Astrocyte (in vitro differentiated cells and primary cell): ENCODE data around the gene CDC6. TPM values are rescaled to one million over a fixed set of nuclear protein-coding genes. Genes with fewer than 3 reads are reported as not detected.

Experiments
- DNase-seq: peaks from one replicate; pipeline ENCODE4 v3.0.0-alpha.2; 2010; ENCODE audit warnings: low read depth
- FAIRE-seq: peaks from 2 replicates; lab custom pipeline; 2011; peaks lifted over from hg19 to GRCh38; lab: Jason Lieb, UNC
- H2AFZ ChIP-seq: 2 replicates; pipeline ENCODE4 v1.6.0; 2012; ENCODE audit warnings: low read depth, low read length, inconsistent platforms
- H3K27ac ChIP-seq: 2 replicates; pipeline ENCODE4 v1.5.1; 2011; ENCODE audit warnings: low read depth, low read length, inconsistent platforms
- H3K27me3 ChIP-seq: 2 replicates; pipeline ENCODE4 v1.6.0; 2011; ENCODE audit warnings: low read length, inconsistent platforms; ENCODE audit not compliant: insufficient read depth
- H3K36me3 ChIP-seq: 2 replicates; pipeline ENCODE4 v1.5.1; 2011; ENCODE audit warnings: low read length, inconsistent platforms; ENCODE audit not compliant: insufficient read depth
- H3K4me1 ChIP-seq: 2 replicates; pipeline ENCODE4 v1.5.1; 2011; ENCODE audit warnings: low read length, inconsistent platforms; ENCODE audit not compliant: insufficient read depth
- H3K4me2 ChIP-seq: 2 replicates; pipeline ENCODE4 v1.6.0; 2012; ENCODE audit warnings: low read length, inconsistent platforms
- H3K4me3 ChIP-seq: 2 replicates; pipeline ENCODE4 v1.5.1; 2011; ENCODE audit warnings: low read depth, mild to moderate bottlenecking, low read length, inconsistent platforms; ENCODE audit not compliant: insufficient read depth
- H3K79me2 ChIP-seq: 2 replicates; pipeline ENCODE4 v1.6.0; 2012; ENCODE audit warnings: mild to moderate bottlenecking, low read length, inconsistent platforms; ENCODE audit not compliant: insufficient read depth
- H3K9ac ChIP-seq: 2 replicates; pipeline ENCODE4 v1.6.0; 2012; ENCODE audit warnings: mild to moderate bottlenecking, low read length, inconsistent platforms
- H3K9me3 ChIP-seq: 2 replicates; pipeline ENCODE4 v1.5.1; 2012; ENCODE audit warnings: low read depth, mild to moderate bottlenecking, low read length, inconsistent platforms; ENCODE audit not compliant: insufficient read depth
- H4K20me1 ChIP-seq: 2 replicates; pipeline ENCODE4 v1.6.0; 2012; ENCODE audit warnings: low read length, inconsistent platforms; ENCODE audit not compliant: insufficient read depth
- H3K27ac Mint-ChIP-seq: one replicate; pipeline ENCODE4 v1.8.0; 2021; ENCODE audit warnings: mild to moderate bottlenecking, mixed read lengths; ENCODE audit not compliant: unreplicated experiment
- H3K27me3 Mint-ChIP-seq: one replicate; pipeline ENCODE4 v1.8.0; 2021; ENCODE audit warnings: low read depth, mixed read lengths; ENCODE audit not compliant: unreplicated experiment
- H3K36me3 Mint-ChIP-seq: one replicate; pipeline ENCODE4 v1.8.0; 2021; ENCODE audit warnings: low read depth, mixed read lengths; ENCODE audit not compliant: unreplicated experiment
- H3K4me1 Mint-ChIP-seq: one replicate; pipeline ENCODE4 v1.8.0; 2021; ENCODE audit warnings: low read depth, mixed read lengths; ENCODE audit not compliant: unreplicated experiment
- H3K4me3 Mint-ChIP-seq: one replicate; pipeline ENCODE4 v1.8.0; 2021; ENCODE audit warnings: mild to moderate bottlenecking, moderate library complexity, mixed read lengths; ENCODE audit not compliant: unreplicated experiment
- H3K9me3 Mint-ChIP-seq: one replicate; pipeline ENCODE4 v1.8.0; 2021; ENCODE audit warnings: mild to moderate bottlenecking, mixed read lengths; ENCODE audit not compliant: unreplicated experiment
- EZH2 ChIP-seq: IDR thresholded peaks from 2 replicates; pipeline ENCODE4 v1.6.1; 2012; ENCODE audit warnings: mild to moderate bottlenecking, low read length, inconsistent platforms; ENCODE audit not compliant: insufficient read depth
- total RNA-seq: library from RNA; stranded (reverse); gene quantifications from 2 replicates; pipeline ENCODE4 v1.2.1, GENCODE V29; 2021
- TF ChIP-seq, protein P1 (sequence below): IDR thresholded peaks from 2 replicates; pipeline ENCODE4 v1.5.1; 2011; ENCODE audit warnings: low read depth, mild to moderate bottlenecking, inconsistent platforms, low read length, moderate library complexity; ENCODE audit not compliant: insufficient read depth

CDC6 gene
- total RNA-seq, 1 donor from 2014 or later, result 14.4 TPM

DNA sequence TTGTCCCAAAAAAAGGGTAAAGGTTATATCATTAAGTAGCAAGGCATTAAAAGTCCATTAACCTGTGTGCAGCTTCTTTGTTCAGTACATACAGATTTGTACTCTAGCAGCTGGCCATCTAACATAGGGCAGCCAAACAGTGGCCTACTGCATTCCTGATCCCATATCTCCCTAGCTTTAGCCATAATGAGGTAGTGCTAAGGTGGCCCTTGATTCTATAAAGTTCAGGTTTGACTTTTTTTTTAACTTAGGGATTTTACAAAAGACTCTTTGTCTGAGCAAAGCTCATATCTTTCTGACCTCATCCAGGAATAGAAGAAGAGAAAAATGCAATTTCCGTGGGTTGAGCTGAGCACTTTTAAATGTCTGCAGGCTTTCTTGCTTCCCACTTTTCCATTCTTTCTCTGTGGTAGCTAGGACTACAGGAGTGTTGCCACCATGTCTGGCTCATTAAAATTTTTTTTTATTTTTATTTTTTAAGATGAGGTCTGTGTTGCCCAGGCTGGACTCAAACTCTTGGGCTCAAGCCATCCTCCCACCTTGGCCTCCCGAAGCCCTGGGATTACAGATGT is 19.5 kb upstream of the CDC6 start:
- Mint-ChIP-seq H3K27me3 (no peaks in the 10 kb centered on the region), H3K9me3 (no peaks in the 10 kb centered on the region)

DNA sequence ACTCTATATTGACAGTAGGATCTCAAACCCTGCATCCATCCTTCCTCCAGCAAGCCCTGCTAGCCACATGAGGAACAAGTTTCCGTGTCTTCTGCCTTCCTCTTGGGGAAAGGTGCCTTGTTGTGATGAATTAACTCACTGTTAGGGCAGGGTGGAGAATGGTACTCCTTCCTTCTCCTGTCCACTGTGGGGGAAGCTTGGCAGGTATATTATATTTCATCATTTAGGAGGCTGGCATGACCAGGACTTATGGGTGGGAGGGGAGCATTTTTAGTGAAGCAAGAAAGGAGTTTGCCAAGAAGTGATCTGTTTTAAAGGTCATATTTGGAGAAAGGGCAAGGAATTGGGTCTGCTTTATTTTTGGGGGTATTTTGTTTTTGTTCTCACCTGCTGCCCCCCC is 9.3 kb upstream of the CDC6 start:
- no peak overlapping the region for H3K4me2 ChIP-seq
- no peaks in the 10 kb centered on the region for H3K9me3 ChIP-seq
- peaks cover 35% of the 10 kb centered on the region for H3K36me3 ChIP-seq
- no peaks in the 10 kb centered on the region for H3K79me2 ChIP-seq
- H3K27me3 ChIP-seq, result no peaks in the 10 kb centered on the region
- Mint-ChIP-seq H3K9me3 (no peaks in the 10 kb centered on the region), H3K4me3 (no peak overlapping the region), H3K27me3 (no peaks in the 10 kb centered on the region), H3K4me1 (peaks cover 10% of the 10 kb centered on the region), H3K27ac (no peak overlapping the region), H3K36me3 (peaks cover 29% of the 10 kb centered on the region)
- peaks cover 6% of the 10 kb centered on the region for H3K4me1 ChIP-seq
- no peaks in the 10 kb centered on the region for H4K20me1 ChIP-seq
- H3K4me3 ChIP-seq, result no peak overlapping the region
- DNase-seq (no peak), FAIRE-seq (no peak)
- TF ChIP-seq, protein P1, sequence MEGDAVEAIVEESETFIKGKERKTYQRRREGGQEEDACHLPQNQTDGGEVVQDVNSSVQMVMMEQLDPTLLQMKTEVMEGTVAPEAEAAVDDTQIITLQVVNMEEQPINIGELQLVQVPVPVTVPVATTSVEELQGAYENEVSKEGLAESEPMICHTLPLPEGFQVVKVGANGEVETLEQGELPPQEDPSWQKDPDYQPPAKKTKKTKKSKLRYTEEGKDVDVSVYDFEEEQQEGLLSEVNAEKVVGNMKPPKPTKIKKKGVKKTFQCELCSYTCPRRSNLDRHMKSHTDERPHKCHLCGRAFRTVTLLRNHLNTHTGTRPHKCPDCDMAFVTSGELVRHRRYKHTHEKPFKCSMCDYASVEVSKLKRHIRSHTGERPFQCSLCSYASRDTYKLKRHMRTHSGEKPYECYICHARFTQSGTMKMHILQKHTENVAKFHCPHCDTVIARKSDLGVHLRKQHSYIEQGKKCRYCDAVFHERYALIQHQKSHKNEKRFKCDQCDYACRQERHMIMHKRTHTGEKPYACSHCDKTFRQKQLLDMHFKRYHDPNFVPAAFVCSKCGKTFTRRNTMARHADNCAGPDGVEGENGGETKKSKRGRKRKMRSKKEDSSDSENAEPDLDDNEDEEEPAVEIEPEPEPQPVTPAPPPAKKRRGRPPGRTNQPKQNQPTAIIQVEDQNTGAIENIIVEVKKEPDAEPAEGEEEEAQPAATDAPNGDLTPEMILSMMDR, result no peak
- no peak for TF ChIP-seq EZH2
- no peak overlapping the region for H2AFZ ChIP-seq
- no peak overlapping the region for H3K9ac ChIP-seq
- no peak overlapping the region for H3K27ac ChIP-seq

More for the DNA sequence above, 19.5 kb upstream of the CDC6 start:
- Histone ChIP-seq H3K27me3 (no peaks in the 10 kb centered on the region), H3K27ac (no peak overlapping the region), H2AFZ (no peak overlapping the region), H3K4me2 (peak overlapping the region; percentile 0), H3K36me3 (peaks cover 16% of the 10 kb centered on the region), H3K9ac (no peak overlapping the region), H3K4me3 (no peak overlapping the region), H3K79me2 (no peaks in the 10 kb centered on the region), H4K20me1 (peaks cover 11% of the 10 kb centered on the region), H3K4me1 (no peaks in the 10 kb centered on the region), H3K9me3 (no peaks in the 10 kb centered on the region)
- Mint-ChIP-seq H3K4me3 (no peak overlapping the region), H3K36me3 (peaks cover 9% of the 10 kb centered on the region), H3K27ac (no peak overlapping the region), H3K4me1 (no peaks in the 10 kb centered on the region)
- FAIRE-seq (no peak), DNase-seq (peak; percentile 49)
- no peak for TF ChIP-seq EZH2
- TF ChIP-seq, protein P1, result no peak

DNA sequence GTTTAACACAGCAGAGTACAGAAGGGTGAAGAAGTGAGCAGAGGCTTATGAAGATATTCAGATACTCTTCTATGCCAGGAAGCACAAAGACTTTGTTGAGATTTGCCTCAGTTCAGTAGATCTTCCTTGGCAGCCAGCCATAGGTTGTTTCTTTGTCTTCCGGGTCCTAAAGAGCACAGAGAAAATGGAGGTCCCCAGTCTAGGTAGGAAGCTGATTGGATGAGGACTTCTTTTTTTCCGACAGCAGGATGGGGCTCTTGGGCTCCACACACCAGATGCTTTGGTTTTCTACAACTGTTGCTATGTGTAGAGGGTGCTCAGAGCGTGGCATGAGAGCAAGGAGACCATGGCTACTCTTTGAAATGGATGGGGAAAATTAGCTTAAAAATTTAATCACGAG is 8.3 kb upstream of the CDC6 start:
- Mint-ChIP-seq H3K36me3 (peaks cover 27% of the 10 kb centered on the region), H3K4me3 (no peak overlapping the region), H3K9me3 (no peaks in the 10 kb centered on the region), H3K27ac (no peak overlapping the region), H3K4me1 (peaks cover 19% of the 10 kb centered on the region), H3K27me3 (no peaks in the 10 kb centered on the region)
- Histone ChIP-seq H3K36me3 (peaks cover 29% of the 10 kb centered on the region), H2AFZ (no peak overlapping the region), H3K4me1 (peaks cover 14% of the 10 kb centered on the region), H3K4me3 (no peak overlapping the region), H3K79me2 (no peaks in the 10 kb centered on the region), H3K4me2 (no peak overlapping the region), H3K9ac (no peak overlapping the region), H4K20me1 (no peaks in the 10 kb centered on the region), H3K27ac (no peak overlapping the region), H3K27me3 (no peaks in the 10 kb centered on the region), H3K9me3 (no peaks in the 10 kb centered on the region)
- no peak for FAIRE-seq
- no peak for DNase-seq
- TF ChIP-seq, protein P1, result no peak
